Esophagus (tissue), 2 donors: ENCODE measurements around the gene SNX9. TPM values are rescaled to one million over a fixed set of nuclear protein-coding genes. Genes with fewer than 3 reads are reported as not detected.
"Not testable (repeated sequence)": the region's sequence is repeated elsewhere in the genome, so short reads cannot be mapped to it uniquely, and the experiment has no call there.

Source experiments
- H3K27ac ChIP-seq, 2 donors: one replicate each; pipeline ENCODE4 v1.5.1; 2013; ENCODE audit warnings: low read depth in 2 of 2, mild to moderate bottlenecking in 2 of 2, inconsistent platforms in 1 of 2, low read length in 1 of 2, moderate library complexity in 1 of 2
- H3K27me3 ChIP-seq, 2 donors: one replicate each; pipeline ENCODE4 v1.6.1; 2013; ENCODE audit warnings: low read length in 2 of 2, control low read depth in 1 of 2, mild to moderate bottlenecking in 1 of 2; ENCODE audit not compliant: insufficient read depth in 2 of 2, control insufficient read depth in 1 of 2
- H3K36me3 ChIP-seq, 2 donors: one replicate each; pipeline ENCODE4 v1.6.1; 2013; ENCODE audit warnings: low read length in 1 of 2; ENCODE audit not compliant: control insufficient read depth in 2 of 2, insufficient read depth in 2 of 2
- H3K4me1 ChIP-seq, 2 donors: one replicate each; pipeline ENCODE4 v1.6.1; 2013; ENCODE audit warnings: low read length in 1 of 2; ENCODE audit not compliant: control insufficient read depth in 2 of 2, insufficient read depth in 2 of 2
- H3K4me3 ChIP-seq, 2 donors: one replicate each; pipeline ENCODE4 v1.5.1; 2013; ENCODE audit warnings: low read length in 2 of 2, mild to moderate bottlenecking in 2 of 2, low read depth in 1 of 2, moderate library complexity in 1 of 2
- H3K9me3 ChIP-seq, 2 donors: one replicate each; pipeline ENCODE4 v1.6.1; 2013; ENCODE audit warnings: mild to moderate bottlenecking in 2 of 2, low read depth in 1 of 2, low read length in 1 of 2, moderate library complexity in 1 of 2; ENCODE audit not compliant: control insufficient read depth in 2 of 2, insufficient read depth in 1 of 2
- WGBS, 2 donors: extraction: QIAGEN DNeasy Blood & Tissue Kit; methylation state at CpG; one replicate each; pipeline ENCODE4 v1.1.7; 2013; 5-methylcytosine and 5-hydroxymethylcytosine counted together
- polyA plus RNA-seq, 2 donors: library from polyadenylated mRNA; stranded (reverse); fragments of 200-250 nt; gene quantifications; one replicate each; pipeline ENCODE4 v1.2.3, GENCODE V29; 2013
- donor health status: healthy with polysubstance abuse.
- donor health status: Bipolar disorder and iron deficiency.

The SNX9 gene
- polyA plus RNA-seq, 2 donors = 27.8 to 78.0 TPM

DNA sequence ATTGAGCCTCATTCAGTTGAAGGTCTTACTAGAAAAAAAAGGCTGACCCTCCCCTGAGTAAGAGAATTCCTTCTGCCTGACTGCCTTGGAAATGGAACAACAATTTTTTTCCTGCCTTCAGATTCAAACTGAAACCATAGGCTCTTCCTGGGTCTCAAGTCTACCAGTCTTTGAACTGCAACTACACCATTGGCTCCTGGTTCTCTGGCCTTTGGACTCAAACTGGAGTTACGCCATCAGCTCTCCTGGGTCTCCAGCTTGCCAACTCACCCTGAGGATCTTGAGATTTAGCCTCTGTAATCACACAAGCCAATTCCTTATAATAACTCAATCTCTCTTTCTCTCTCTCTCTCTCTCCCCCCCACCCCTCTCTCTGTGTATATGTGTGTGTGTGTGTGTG, 36.0 kb upstream of the SNX9 start:
- H3K27me3 ChIP-seq = no peaks in the 10 kb centered on the region
- H3K4me1 ChIP-seq = no peaks in the 10 kb centered on the region
- no peak overlapping the region for H3K27ac ChIP-seq
- H3K4me3 ChIP-seq = no peak overlapping the region
- WGBS, 2 donors = 57 to 76% methylated on average over 1 of the region's 1 CpG
- H3K9me3 ChIP-seq = no peaks in the 10 kb centered on the region
- no peaks in the 10 kb centered on the region for H3K36me3 ChIP-seq

DNA sequence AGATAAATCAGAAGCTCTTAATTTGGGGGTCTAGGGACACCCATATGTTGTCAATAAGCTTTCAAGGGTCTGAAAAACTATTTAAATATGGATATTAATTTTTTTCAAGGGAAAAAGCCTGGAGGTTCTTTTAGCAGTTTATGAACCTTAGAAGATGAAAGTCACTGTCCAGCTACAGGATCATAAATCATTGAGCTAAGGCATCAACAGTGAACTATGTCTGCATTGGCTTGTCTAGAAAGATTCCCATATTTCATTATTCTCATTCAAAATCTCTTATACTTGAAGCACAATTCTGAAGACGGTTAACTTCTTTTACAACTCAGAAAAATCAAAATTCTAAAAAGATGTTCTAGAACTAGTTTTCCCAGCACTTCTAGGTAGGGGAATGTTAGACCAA, 34.9 kb upstream of the SNX9 start:
- Histone ChIP-seq H3K9me3 (no peaks in the 10 kb centered on the region), H3K4me3 (no peak overlapping the region), H3K27ac (no peak overlapping the region), H3K4me1 (no peaks in the 10 kb centered on the region), H3K27me3 (no peaks in the 10 kb centered on the region), H3K36me3 (no peaks in the 10 kb centered on the region)
- WGBS, 2 donors = 91 to 92% methylated on average over 1 of the region's 1 CpG

- no peaks in the 10 kb centered on the region for H3K4me1 ChIP-seq
- no peaks in the 10 kb centered on the region for H3K9me3 ChIP-seq
- H3K27ac ChIP-seq = no peak overlapping the region
- WGBS, 2 donors = 94 to 97% methylated on average over 3 of the region's 3 CpGs
- H3K27me3 ChIP-seq = no peaks in the 10 kb centered on the region
- H3K4me3 ChIP-seq = no peak overlapping the region
- H3K36me3 ChIP-seq = no peaks in the 10 kb centered on the region
Observed at GRCh38 chr6:157789297-157789696, 33.7 kb upstream of the SNX9 start.

DNA sequence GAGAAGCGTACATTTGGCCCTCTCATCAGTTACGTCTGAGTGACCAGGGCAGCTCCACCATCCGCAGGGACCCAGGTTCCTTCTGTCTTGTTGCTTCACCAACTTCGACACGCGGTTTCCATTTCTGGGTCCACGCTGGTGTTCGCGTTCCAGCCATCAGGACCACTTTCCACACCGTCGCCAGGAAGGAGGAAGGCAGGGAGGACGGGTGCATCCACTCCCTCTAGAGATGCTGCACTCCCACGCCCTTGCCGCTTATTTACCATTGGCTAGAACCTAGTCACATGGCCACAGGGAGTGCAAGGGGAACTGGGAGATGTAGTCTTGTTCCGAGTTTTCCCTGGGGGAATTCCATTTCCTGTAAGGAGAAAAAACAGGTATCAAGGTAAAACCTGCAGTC, 33.2 kb upstream of the SNX9 start:
- Histone ChIP-seq H3K27me3 (no peaks in the 10 kb centered on the region), H3K27ac (no peak overlapping the region), H3K4me3 (no peak overlapping the region), H3K4me1 (no peaks in the 10 kb centered on the region), H3K36me3 (no peaks in the 10 kb centered on the region), H3K9me3 (no peaks in the 10 kb centered on the region)
- WGBS, 2 donors = 88 to 89% methylated on average over 15 of the region's 15 CpGs

DNA sequence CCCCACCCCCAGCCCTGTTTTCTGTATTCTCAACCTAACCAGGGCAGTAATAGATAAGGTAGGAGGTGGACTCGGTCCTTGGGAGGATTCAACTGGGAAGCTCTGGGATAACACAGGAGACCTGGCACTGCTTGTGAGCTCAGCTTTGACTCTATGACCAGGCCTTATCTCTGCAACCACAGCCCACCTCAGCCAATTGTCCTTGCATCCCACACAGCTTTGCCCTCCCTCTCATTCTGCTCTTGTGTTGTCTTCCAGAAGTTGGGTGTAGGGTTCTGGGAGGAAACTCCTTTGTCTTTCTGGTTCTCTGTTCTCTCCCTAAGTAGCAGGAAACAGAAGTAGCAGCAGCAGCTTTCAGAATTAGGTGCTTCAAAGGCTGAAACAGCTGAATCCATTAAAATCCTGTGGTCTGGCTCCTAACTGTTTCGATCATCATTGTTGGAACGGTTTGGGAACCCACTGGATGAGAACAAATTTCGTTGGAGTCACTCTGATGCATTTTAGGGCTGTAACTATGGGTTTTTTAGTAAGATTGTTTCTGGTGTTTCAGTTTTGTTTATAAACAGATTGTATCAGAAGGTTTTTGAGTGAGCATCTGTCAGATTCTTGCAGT, 32.4 kb upstream of the SNX9 start:
- no peak overlapping the region for H3K4me3 ChIP-seq
- peak overlapping the region in 1 of 2 donors; percentile 4 for H3K27ac ChIP-seq
- H3K4me1 ChIP-seq = no peaks in the 10 kb centered on the region
- H3K9me3 ChIP-seq = no peaks in the 10 kb centered on the region
- no peaks in the 10 kb centered on the region for H3K36me3 ChIP-seq
- WGBS, 2 donors = 64 to 83% methylated on average over 4 of the region's 4 CpGs
- no peaks in the 10 kb centered on the region for H3K27me3 ChIP-seq

DNA sequence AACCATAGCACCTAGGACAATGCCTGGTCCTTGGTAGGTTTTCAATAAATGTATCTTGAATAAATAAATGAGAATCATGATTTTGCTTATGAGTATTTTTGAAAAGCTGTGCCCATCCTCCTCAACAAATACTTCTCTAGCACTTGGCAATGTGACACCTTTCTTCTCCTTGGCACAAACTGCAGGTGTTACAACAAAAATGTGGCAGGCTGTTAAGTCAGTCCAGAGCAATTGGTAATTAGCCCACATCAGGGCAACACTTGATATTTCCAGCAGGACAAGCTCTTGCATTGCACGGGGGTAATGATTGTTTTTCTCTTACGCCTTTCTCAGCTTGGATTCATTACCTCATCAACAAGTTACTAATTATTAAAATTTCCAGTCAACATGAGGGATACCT, 31.6 kb upstream of the SNX9 start:
- Histone ChIP-seq H3K27me3 (no peaks in the 10 kb centered on the region), H3K4me1 (no peaks in the 10 kb centered on the region), H3K4me3 (no peak overlapping the region), H3K27ac (no peak overlapping the region), H3K9me3 (no peaks in the 10 kb centered on the region), H3K36me3 (no peaks in the 10 kb centered on the region)
- WGBS, 2 donors = 46 to 53% methylated on average over 2 of the region's 2 CpGs

DNA sequence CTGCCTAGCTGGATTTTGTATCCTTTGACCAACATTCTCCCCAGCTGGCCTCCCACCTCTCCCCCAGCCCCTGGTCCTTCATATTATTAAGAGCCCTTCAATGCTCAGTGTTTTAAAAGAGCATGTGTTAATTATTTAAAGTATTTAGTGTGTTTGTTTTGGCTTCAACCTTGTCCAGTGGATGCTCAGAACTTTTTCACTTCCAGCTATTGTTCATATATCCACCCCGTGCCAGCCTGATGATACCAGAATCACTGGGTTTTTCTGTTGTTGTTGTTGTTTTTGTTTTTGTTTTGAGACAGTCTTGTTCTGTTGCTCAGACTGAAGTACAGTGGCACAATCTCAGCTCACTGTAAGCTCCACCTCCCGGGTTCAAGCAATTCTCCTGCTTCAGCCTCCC, 30.4 kb upstream of the SNX9 start:
- H3K36me3 ChIP-seq = no peaks in the 10 kb centered on the region
- no peak overlapping the region for H3K27ac ChIP-seq
- H3K4me1 ChIP-seq = no peaks in the 10 kb centered on the region
- no peak overlapping the region for H3K4me3 ChIP-seq
- H3K9me3 ChIP-seq = no peaks in the 10 kb centered on the region
- no peaks in the 10 kb centered on the region for H3K27me3 ChIP-seq
- 80 to 88% methylated on average over 2 of the region's 2 CpGs for WGBS, 2 donors

DNA sequence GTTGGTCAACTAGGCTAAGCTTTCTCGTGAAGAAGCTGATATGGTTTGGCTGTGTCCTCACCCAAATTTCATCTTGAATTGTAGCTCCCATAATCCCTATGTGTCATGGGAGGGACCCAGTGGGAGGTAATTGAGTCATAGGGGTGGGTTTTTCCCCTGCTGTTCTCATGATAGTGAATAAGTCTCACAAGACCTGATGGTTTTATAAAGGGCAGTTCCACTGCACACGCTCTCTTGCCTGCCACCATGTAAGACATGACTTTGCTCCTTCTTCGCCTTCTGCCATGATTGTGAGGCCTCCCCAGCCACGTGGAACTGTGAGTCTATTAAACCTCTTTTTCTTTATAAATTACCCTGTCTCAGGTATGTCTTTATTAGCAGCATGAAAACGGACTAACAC, 29.0 kb upstream of the SNX9 start:
- H3K36me3 ChIP-seq, H3K4me3 ChIP-seq, H3K4me1 ChIP-seq, H3K27me3 ChIP-seq, H3K27ac ChIP-seq, H3K9me3 ChIP-seq: not testable (repeated sequence)
- 87 to 88% methylated on average over 5 of the region's 5 CpGs for WGBS, 2 donors

GRCh38 chr6:157795841-157796240, 27.2 kb upstream of the SNX9 start:
- WGBS, 2 donors = 83 to 85% methylated on average over 6 of the region's 6 CpGs
- Histone ChIP-seq H3K4me3 (no peak overlapping the region), H3K27ac (no peak overlapping the region), H3K9me3 (no peaks in the 10 kb centered on the region), H3K4me1 (no peaks in the 10 kb centered on the region), H3K36me3 (no peaks in the 10 kb centered on the region), H3K27me3 (no peaks in the 10 kb centered on the region)

DNA sequence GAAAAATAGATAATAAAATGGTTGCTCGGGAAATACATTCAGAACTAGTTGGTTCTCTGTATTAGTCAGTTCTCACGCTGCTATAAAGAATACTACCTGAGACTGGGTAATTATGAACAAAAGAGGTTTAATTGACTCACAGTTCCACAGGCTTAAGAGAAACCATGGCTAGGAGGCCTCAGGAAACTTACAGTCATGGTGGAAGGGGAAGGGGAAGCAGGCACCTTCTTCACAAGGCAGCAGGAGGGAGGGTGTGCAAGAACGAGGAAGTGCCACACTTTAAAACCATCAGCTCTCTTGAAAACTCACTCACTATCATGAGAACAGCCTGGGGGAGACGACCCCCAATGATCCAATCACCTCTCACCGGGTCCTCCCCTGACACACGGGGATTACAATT, 24.2 kb upstream of the SNX9 start:
- Histone ChIP-seq H3K27me3 (no peaks in the 10 kb centered on the region), H3K36me3 (no peaks in the 10 kb centered on the region), H3K4me3 (no peak overlapping the region), H3K4me1 (no peaks in the 10 kb centered on the region), H3K27ac (no peak overlapping the region), H3K9me3 (no peaks in the 10 kb centered on the region)
- WGBS, 2 donors = 74 to 80% methylated on average over 6 of the region's 6 CpGs
